H9 (cell line): ENCODE data around the gene RSAD1. TPM values are rescaled to one million over a fixed set of nuclear protein-coding genes. Genes with fewer than 3 reads are reported as not detected.
"Not testable (repeated sequence)": the region's sequence is repeated elsewhere in the genome, so short reads cannot be mapped to it uniquely, and the experiment has no call there.

Experiments used
- DNase-seq: peaks from one replicate; pipeline ENCODE4 v3.0.0-alpha.2; 2017
- H2AFZ ChIP-seq: one replicate; pipeline ENCODE4 v1.6.1; 2013; ENCODE audit warnings: mild to moderate bottlenecking, low read length, control low read depth, moderate library complexity
- H2AK5ac ChIP-seq: 2 replicates; pipeline ENCODE4 v1.6.1; 2013; ENCODE audit warnings: low read length, control low read depth, mixed read lengths; ENCODE audit not compliant: insufficient read length
- H2BK120ac ChIP-seq: one replicate; pipeline ENCODE4 v1.6.1; 2013; ENCODE audit warnings: low read depth, mild to moderate bottlenecking, low read length, control low read depth, inconsistent platforms; ENCODE audit not compliant: poor library complexity, severe bottlenecking
- H2BK12ac ChIP-seq: 2 replicates; pipeline ENCODE4 v1.6.1; 2013; ENCODE audit warnings: low read length, control low read depth, mixed read lengths, low read depth; ENCODE audit not compliant: insufficient read length
- H2BK15ac ChIP-seq: 2 replicates; pipeline ENCODE4 v1.6.1; 2013; ENCODE audit warnings: low read depth, low read length, control low read depth
- H2BK20ac ChIP-seq: one replicate; pipeline ENCODE4 v1.6.1; 2013; ENCODE audit warnings: low read depth, mild to moderate bottlenecking, low read length, control low read depth, inconsistent platforms; ENCODE audit not compliant: poor library complexity, severe bottlenecking
- H2BK5ac ChIP-seq: 2 replicates; pipeline ENCODE4 v1.6.1; 2013; ENCODE audit warnings: low read length, control low read depth, mixed read lengths; ENCODE audit not compliant: insufficient read length
- H3K14ac ChIP-seq: 2 replicates; pipeline ENCODE4 v1.6.1; 2013; ENCODE audit warnings: low read length, control low read depth; ENCODE audit not compliant: insufficient read depth
- H3K18ac ChIP-seq: 2 replicates; pipeline ENCODE4 v1.6.1; 2013; ENCODE audit warnings: low read depth, mild to moderate bottlenecking, mixed read lengths, low read length, control low read depth; ENCODE audit not compliant: insufficient read length
- H3K23ac ChIP-seq: 2 replicates; pipeline ENCODE4 v1.6.1; 2013; ENCODE audit warnings: low read length, control low read depth, mixed read lengths, low read depth; ENCODE audit not compliant: insufficient read length
- H3K23me2 ChIP-seq: 2 replicates; pipeline ENCODE4 v1.6.1; 2013; ENCODE audit warnings: low read depth, mild to moderate bottlenecking, mixed read lengths, low read length, control low read depth; ENCODE audit not compliant: insufficient read length, poor library complexity, severe bottlenecking
- H3K27ac ChIP-seq: 2 replicates; pipeline ENCODE4 v1.5.1; 2013; ENCODE audit warnings: low read length, control low read depth, mixed read lengths, low read depth; ENCODE audit not compliant: insufficient read length
- H3K27me3 ChIP-seq: 2 replicates; pipeline ENCODE4 v1.6.1; 2013; ENCODE audit warnings: low read length, control low read depth, inconsistent platforms; ENCODE audit not compliant: insufficient read depth
- H3K4ac ChIP-seq: 2 replicates; pipeline ENCODE4 v1.6.1; 2013; ENCODE audit warnings: low read depth, mild to moderate bottlenecking, control low read depth, inconsistent platforms, low read length, moderate library complexity
- H3K4me1 ChIP-seq: 2 replicates; pipeline ENCODE4 v1.6.1; 2013; ENCODE audit warnings: low read length, control low read depth, inconsistent platforms; ENCODE audit not compliant: insufficient read depth
- H3K4me2 ChIP-seq: 2 replicates; pipeline ENCODE4 v1.6.1; 2013; ENCODE audit warnings: low read length, control low read depth, mixed read lengths; ENCODE audit not compliant: insufficient read length, insufficient read depth
- H3K56ac ChIP-seq: 2 replicates; pipeline ENCODE4 v1.6.1; 2013; ENCODE audit warnings: low read depth, mild to moderate bottlenecking, mixed read lengths, low read length, control low read depth; ENCODE audit not compliant: insufficient read length
- H3K79me1 ChIP-seq: 2 replicates; pipeline ENCODE4 v1.6.1; 2013; ENCODE audit warnings: low read depth, mild to moderate bottlenecking, moderate library complexity, low read length, control low read depth, inconsistent platforms; ENCODE audit not compliant: insufficient read depth, poor library complexity, severe bottlenecking
- H3K79me2 ChIP-seq: 2 replicates; pipeline ENCODE4 v1.6.1; 2013; ENCODE audit warnings: low read length, control low read depth, inconsistent platforms; ENCODE audit not compliant: insufficient read depth
- H3K9ac ChIP-seq: 2 replicates; pipeline ENCODE4 v1.6.1; 2013; ENCODE audit warnings: low read length, control low read depth, mixed read lengths; ENCODE audit not compliant: insufficient read length; ENCODE audit errors: extremely low read depth
- H3K9me3 ChIP-seq: one replicate; pipeline ENCODE4 v1.6.1; 2013; ENCODE audit warnings: low read depth, low read length, inconsistent platforms; ENCODE audit not compliant: control insufficient read depth
- H3T11ph ChIP-seq: one replicate; pipeline ENCODE4 v1.6.1; 2013; ENCODE audit warnings: mild to moderate bottlenecking, low read length, control low read depth, inconsistent platforms
- H4K20me1 ChIP-seq: one replicate; pipeline ENCODE4 v1.6.1; 2013; ENCODE audit not compliant: control insufficient read depth, insufficient read length, insufficient read depth
- H4K5ac ChIP-seq: 2 replicates; pipeline ENCODE4 v1.6.1; 2013; ENCODE audit warnings: low read depth, mild to moderate bottlenecking, mixed read lengths, low read length, control low read depth; ENCODE audit not compliant: insufficient read length
- H4K8ac ChIP-seq: replicated peaks from 2 replicates; pipeline ENCODE4 v1.6.1; 2013; ENCODE audit warnings: low read length, control low read depth, mixed read lengths, low read depth; ENCODE audit not compliant: insufficient read length
- H4K91ac ChIP-seq: 2 replicates; pipeline ENCODE4 v1.6.1; 2013; ENCODE audit warnings: low read depth, mild to moderate bottlenecking, moderate library complexity, mixed read lengths, low read length, control low read depth; ENCODE audit not compliant: insufficient read length
- H3K27ac Mint-ChIP-seq, 3 experiments: 2 replicates in 2 of 3; 3 replicates in 1 of 3; pipeline ENCODE4 v1.8.0; 2020 to 2021; ENCODE audit warnings: mixed read lengths in 3 of 3, mild to moderate bottlenecking in 1 of 3, moderate library complexity in 1 of 3
- H3K27me3 Mint-ChIP-seq: 2 replicates; pipeline ENCODE4 v1.8.0; 2021; ENCODE audit warnings: low read depth, mild to moderate bottlenecking, moderate library complexity, mixed read lengths
- H3K36me3 Mint-ChIP-seq, 3 experiments: 2 replicates in 2 of 3; 3 replicates in 1 of 3; pipeline ENCODE4 v1.8.0; 2020 to 2021; ENCODE audit warnings: low read depth in 3 of 3, mixed read lengths in 3 of 3; ENCODE audit not compliant: insufficient read depth in 1 of 3
- H3K4me1 Mint-ChIP-seq, 2 experiments: 2 replicates each; pipeline ENCODE4 v1.8.0; 2020; ENCODE audit warnings: mixed read lengths in 2 of 2
- H3K4me3 Mint-ChIP-seq, 2 experiments: 2 replicates in 1 of 2; 3 replicates in 1 of 2; pipeline ENCODE4 v1.8.0; 2020 to 2021; ENCODE audit warnings: mild to moderate bottlenecking in 2 of 2, mixed read lengths in 2 of 2, moderate library complexity in 1 of 2
- H3K9me3 Mint-ChIP-seq, 2 experiments: 2 replicates in 1 of 2; 3 replicates in 1 of 2; pipeline ENCODE4 v1.8.0; 2020; ENCODE audit warnings: mild to moderate bottlenecking in 2 of 2, mixed read lengths in 2 of 2, moderate library complexity in 1 of 2
- CTCF ChIP-seq: fragments of 200-600 bp; sonication (generic); conservative IDR thresholded peaks from 3 replicates; pipeline ENCODE4 v1.8.0; 2021; ENCODE audit warnings: antibody characterized with exemption, mild to moderate bottlenecking
- WGBS: extraction: QIAGEN DNeasy Blood & Tissue Kit; methylation state at CpG from one replicate; pipeline ENCODE4 v1.1.7; 2013; ENCODE audit warnings: missing lambda C conversion rate, low lambda C conversion rate, mixed read lengths; ENCODE audit not compliant: insufficient read length; ENCODE audit errors: extremely low coverage; 5-methylcytosine and 5-hydroxymethylcytosine counted together
- total RNA-seq: library from RNA; stranded (reverse); gene quantifications from 2 replicates; pipeline ENCODE4 v1.2.1, GENCODE V29; 2021

RSAD1 gene
- total RNA-seq, 1 experiment from 2014 or later, result 27.9 TPM

- no peak overlapping the region for H2AK5ac ChIP-seq
- no peaks in the 10 kb centered on the region for H3K23me2 ChIP-seq
- no peak overlapping the region for H2BK20ac ChIP-seq
- no peak overlapping the region for H2AFZ ChIP-seq
- Mint-ChIP-seq H3K27ac (no peak overlapping the region), H3K27me3 (peaks cover 21% of the 10 kb centered on the region), H3K4me3 (no peak overlapping the region), H3K36me3 (peaks cover 0 to 5% (median 3%) of the 10 kb centered on the region in 3 experiments; a peak in 5 of 7 replicates), H3K4me1 (peaks cover 10 to 22% of the 10 kb centered on the region in 2 experiments), H3K9me3 (no peaks in the 10 kb centered on the region)
- H2BK120ac ChIP-seq, result no peak overlapping the region
- no peaks in the 10 kb centered on the region for H3K79me1 ChIP-seq
- H3K4ac ChIP-seq, result no peak overlapping the region
- H3K79me2 ChIP-seq, result no peaks in the 10 kb centered on the region
- no peaks in the 10 kb centered on the region for H4K20me1 ChIP-seq
- no CpG with 5 or more reads among the region's 4 CpGs for WGBS
- H3K18ac ChIP-seq, result no peak overlapping the region
- no peak overlapping the region for H4K91ac ChIP-seq
- no peak overlapping the region for H3K4me2 ChIP-seq
- DNase-seq, result no peak
- H3K56ac ChIP-seq, result no peak overlapping the region
- H3K23ac ChIP-seq, result no peak overlapping the region
- no peak overlapping the region for H4K8ac ChIP-seq
- TF ChIP-seq CTCF, result no peak
- H3K14ac ChIP-seq, result no peak overlapping the region
- H3K27ac ChIP-seq, result no peak overlapping the region
- H2BK12ac ChIP-seq, result no peak overlapping the region
- H2BK5ac ChIP-seq, result no peak overlapping the region
- H3K4me1 ChIP-seq, result no peaks in the 10 kb centered on the region
- no peak overlapping the region for H3K9ac ChIP-seq
- H4K5ac ChIP-seq, result no peak overlapping the region
- no peaks in the 10 kb centered on the region; the same call in 1 of the 2 replicates for H3K27me3 ChIP-seq
- no peak overlapping the region for H2BK15ac ChIP-seq
- no peaks in the 10 kb centered on the region for H3K9me3 ChIP-seq
- no peak overlapping the region for H3T11ph ChIP-seq
Measured at GRCh38 chr17:50475362-50475761, 3.3 kb upstream of the RSAD1 start.

- peaks cover 15% of the 10 kb centered on the region for H3K27me3 Mint-ChIP-seq
- not testable (repeated sequence) for H3K79me2 ChIP-seq, H3K18ac ChIP-seq, H3K9ac ChIP-seq, H3K27ac ChIP-seq, H2BK12ac ChIP-seq, DNase-seq, H2BK120ac ChIP-seq, H3K27ac Mint-ChIP-seq, H3K4ac ChIP-seq, H3K79me1 ChIP-seq, H3K56ac ChIP-seq, H4K8ac ChIP-seq, H2BK15ac ChIP-seq, H3K9me3 ChIP-seq, H3K23ac ChIP-seq, H2BK5ac ChIP-seq, H2AK5ac ChIP-seq, H2AFZ ChIP-seq, H4K20me1 ChIP-seq, H3K36me3 Mint-ChIP-seq, H3K4me1 ChIP-seq, H2BK20ac ChIP-seq, H3T11ph ChIP-seq, H3K23me2 ChIP-seq, H3K27me3 ChIP-seq, H3K9me3 Mint-ChIP-seq, H4K91ac ChIP-seq, H4K5ac ChIP-seq, H3K14ac ChIP-seq
- H3K4me3 Mint-ChIP-seq, result peak overlapping the region in 1 of 2 experiments; percentile 0; a peak in 1 of 5 replicates
- peak overlapping the region; percentile 33 for H3K4me2 ChIP-seq
- peaks cover 10 to 17% of the 10 kb centered on the region in 2 experiments for H3K4me1 Mint-ChIP-seq
- no CpG with 5 or more reads among the region's 33 CpGs for WGBS
Measured at GRCh38 chr17:50475775-50476544, 2.7 kb upstream of the RSAD1 start.
